Mesendoderm (in vitro differentiated cells): Measurements from ENCODE around the gene CIC.
A peak's percentile ranks its signal among the peaks of the same experiment; 100 is the strongest.

Experiments
- DNase-seq: peaks from one replicate; pipeline ENCODE4 v3.0.0; 2013
- H2AK5ac ChIP-seq: 2 replicates; pipeline ENCODE4 v1.6.1; 2013; ENCODE audit warnings: low read length, inconsistent platforms
- H2BK120ac ChIP-seq: 2 replicates; pipeline ENCODE4 v1.6.1; 2013; ENCODE audit warnings: low read depth, mild to moderate bottlenecking, low read length, moderate library complexity, mixed read lengths
- H2BK15ac ChIP-seq: replicated peaks from 2 replicates; pipeline ENCODE4 v1.6.1; 2013; ENCODE audit warnings: low read depth, mild to moderate bottlenecking, moderate library complexity
- H2BK5ac ChIP-seq: 2 replicates; pipeline ENCODE4 v1.6.1; 2013; ENCODE audit warnings: low read length, inconsistent platforms
- H3K18ac ChIP-seq: 2 replicates; pipeline ENCODE4 v1.6.1; 2013; ENCODE audit warnings: mild to moderate bottlenecking, low read length, mixed read lengths
- H3K23ac ChIP-seq: one replicate; pipeline ENCODE4 v1.6.1; 2013; ENCODE audit warnings: low read length
- H3K27ac ChIP-seq: 2 replicates; pipeline ENCODE4 v1.5.1; 2013; ENCODE audit warnings: low read depth, mild to moderate bottlenecking, inconsistent platforms, low read length, moderate library complexity
- H3K27me3 ChIP-seq: 2 replicates; pipeline ENCODE4 v1.6.1; 2013; ENCODE audit warnings: low read length, control low read depth, mild to moderate bottlenecking, inconsistent platforms; ENCODE audit not compliant: insufficient read depth, poor library complexity
- H3K36me3 ChIP-seq: 2 replicates; pipeline ENCODE4 v1.6.1; 2013; ENCODE audit warnings: low read length, inconsistent platforms; ENCODE audit not compliant: control insufficient read depth, insufficient read depth
- H3K4ac ChIP-seq: one replicate; pipeline ENCODE4 v1.6.1; 2013; ENCODE audit warnings: low read depth, mild to moderate bottlenecking, low read length, moderate library complexity
- H3K4me1 ChIP-seq: 2 replicates; pipeline ENCODE4 v1.6.1; 2013; ENCODE audit warnings: low read depth, low read length, inconsistent platforms; ENCODE audit not compliant: control insufficient read depth
- H3K4me2 ChIP-seq: 2 replicates; pipeline ENCODE4 v1.6.1; 2013; ENCODE audit warnings: low read length
- H3K4me3 ChIP-seq: 2 replicates; pipeline ENCODE4 v1.5.1; 2013; ENCODE audit warnings: mild to moderate bottlenecking, low read length
- H3K56ac ChIP-seq: one replicate; pipeline ENCODE4 v1.6.1; 2013; ENCODE audit warnings: low read length
- H3K79me1 ChIP-seq: 2 replicates; pipeline ENCODE4 v1.6.1; 2013; ENCODE audit warnings: low read length, inconsistent platforms
- H3K79me2 ChIP-seq: 2 replicates; pipeline ENCODE4 v1.6.1; 2013; ENCODE audit warnings: mild to moderate bottlenecking, low read length; ENCODE audit not compliant: control insufficient read depth, insufficient read depth
- H3K9ac ChIP-seq: 2 replicates; pipeline ENCODE4 v1.6.1; 2013; ENCODE audit warnings: low read length, inconsistent platforms
- H4K5ac ChIP-seq: one replicate; pipeline ENCODE4 v1.6.1; 2013; ENCODE audit warnings: low read length
- H4K8ac ChIP-seq: one replicate; pipeline ENCODE4 v1.6.1; 2013; ENCODE audit warnings: low read depth, mild to moderate bottlenecking, control low read depth, low read length, moderate library complexity
- WGBS: extraction: QIAGEN DNeasy Blood & Tissue Kit; methylation state at CpG from one replicate; pipeline ENCODE4 v1.1.7; 2013; ENCODE audit warnings: low lambda C conversion rate, missing lambda C conversion rate; ENCODE audit not compliant: insufficient coverage; ENCODE audit errors: extremely low coverage; 5-methylcytosine and 5-hydroxymethylcytosine counted together

CIC gene

GRCh38 chr19:42250183-42250665 lies 18.8 kb upstream of the CIC start:
- Histone ChIP-seq H2BK120ac (no peak overlapping the region), H2BK15ac (no peak overlapping the region), H3K18ac (no peak overlapping the region), H3K79me2 (peaks cover 33% of the 10 kb centered on the region), H3K4me3 (no peak overlapping the region), H3K9ac (no peak overlapping the region), H2AK5ac (no peak overlapping the region), H3K79me1 (peaks cover 21% of the 10 kb centered on the region), H3K36me3 (peaks cover 8% of the 10 kb centered on the region), H3K27me3 (no peaks in the 10 kb centered on the region), H3K56ac (peak overlapping the region; percentile 34), H4K8ac (no peak overlapping the region), H3K4me1 (peaks cover 11% of the 10 kb centered on the region), H3K4me2 (no peak overlapping the region), H2BK5ac (no peak overlapping the region), H3K23ac (no peak overlapping the region), H3K27ac (no peak overlapping the region), H4K5ac (no peak overlapping the region), H3K4ac (no peak overlapping the region)
- WGBS, result no CpG with 5 or more reads among the region's 15 CpGs
- no peak for DNase-seq

- H2BK5ac ChIP-seq, result no peak overlapping the region
- H2AK5ac ChIP-seq, result no peak overlapping the region
- H3K4me3 ChIP-seq, result no peak overlapping the region
- no peak overlapping the region for H3K23ac ChIP-seq
- H3K36me3 ChIP-seq, result peaks cover 8% of the 10 kb centered on the region
- peaks cover 33% of the 10 kb centered on the region for H3K79me2 ChIP-seq
- H3K27ac ChIP-seq, result no peak overlapping the region
- no peak overlapping the region for H3K4ac ChIP-seq
- no peaks in the 10 kb centered on the region for H3K27me3 ChIP-seq
- H3K9ac ChIP-seq, result no peak overlapping the region
- H3K4me1 ChIP-seq, result peaks cover 11% of the 10 kb centered on the region
- DNase-seq, result no peak
- H3K18ac ChIP-seq, result no peak overlapping the region
- H4K5ac ChIP-seq, result no peak overlapping the region
- H3K4me2 ChIP-seq, result no peak overlapping the region
- no peak overlapping the region for H2BK15ac ChIP-seq
- WGBS, result no CpG with 5 or more reads among the region's 19 CpGs
- peaks cover 21% of the 10 kb centered on the region for H3K79me1 ChIP-seq
- peak overlapping the region; percentile 34 for H3K56ac ChIP-seq
- H2BK120ac ChIP-seq, result no peak overlapping the region
- H4K8ac ChIP-seq, result no peak overlapping the region
These were observed 18.2 kb upstream of the CIC start for GRCh38 chr19:42250666-42251531.

GRCh38 chr19:42251572-42252358 lies 17.3 kb upstream of the CIC start:
- H4K8ac ChIP-seq, result no peak overlapping the region
- H3K4me2 ChIP-seq, result no peak overlapping the region
- no peak overlapping the region for H3K18ac ChIP-seq
- no peak overlapping the region for H3K4me3 ChIP-seq
- H3K4ac ChIP-seq, result no peak overlapping the region
- DNase-seq, result no peak
- no CpG with 5 or more reads among the region's 4 CpGs for WGBS
- H2BK15ac ChIP-seq, result no peak overlapping the region
- H3K36me3 ChIP-seq, result peaks cover 8% of the 10 kb centered on the region
- peak overlapping the region; percentile 54 for H3K9ac ChIP-seq
- H3K79me2 ChIP-seq, result peaks cover 33% of the 10 kb centered on the region
- peak overlapping the region; percentile 45 for H3K23ac ChIP-seq
- H4K5ac ChIP-seq, result no peak overlapping the region
- no peak overlapping the region for H2BK5ac ChIP-seq
- H2BK120ac ChIP-seq, result no peak overlapping the region
- H3K79me1 ChIP-seq, result peaks cover 21% of the 10 kb centered on the region
- H3K56ac ChIP-seq, result peak overlapping the region; percentile 95
- peaks cover 11% of the 10 kb centered on the region for H3K4me1 ChIP-seq
- H3K27ac ChIP-seq, result no peak overlapping the region
- no peaks in the 10 kb centered on the region for H3K27me3 ChIP-seq
- no peak overlapping the region for H2AK5ac ChIP-seq

GRCh38 chr19:42252365-42253244 lies 16.4 kb upstream of the CIC start:
- Histone ChIP-seq H2BK15ac (no peak overlapping the region), H3K23ac (peak overlapping the region; percentile 95), H3K4ac (peak overlapping the region; percentile 95), H4K8ac (no peak overlapping the region), H2BK120ac (peak overlapping the region; percentile 5), H3K18ac (peak overlapping the region; percentile 81), H3K4me1 (peaks cover 11% of the 10 kb centered on the region), H3K4me3 (peak overlapping the region; percentile 84), H3K79me2 (peaks cover 33% of the 10 kb centered on the region), H4K5ac (no peak overlapping the region), H3K27me3 (no peaks in the 10 kb centered on the region), H3K4me2 (peak overlapping the region; percentile 78), H3K9ac (peak overlapping the region; percentile 96), H3K56ac (peak overlapping the region; percentile 95), H2BK5ac (peak overlapping the region; percentile 61), H3K79me1 (peaks cover 21% of the 10 kb centered on the region), H3K36me3 (peaks cover 5% of the 10 kb centered on the region), H2AK5ac (peak overlapping the region; percentile 100), H3K27ac (peak overlapping the region; percentile 96)
- WGBS, result no CpG with 5 or more reads among the region's 27 CpGs
- DNase-seq, result peak; percentile 25
